HUES6 (cell line): ENCODE data around the gene ERAL1.
"Not testable (repeated sequence)": the region's sequence is repeated elsewhere in the genome, so short reads cannot be mapped to it uniquely, and the experiment has no call there.

Experiments used
- H3K27ac ChIP-seq: 2 replicates; pipeline ENCODE4 v1.7.0; 2013; ENCODE audit warnings: low read depth, mild to moderate bottlenecking, low read length, inconsistent platforms
- H3K27me3 ChIP-seq: 2 replicates; pipeline ENCODE4 v1.6.1; 2013; ENCODE audit warnings: low read length; ENCODE audit not compliant: control insufficient read depth, insufficient read depth
- H3K36me3 ChIP-seq: 2 replicates; pipeline ENCODE4 v1.6.1; 2013; ENCODE audit warnings: low read length; ENCODE audit not compliant: control insufficient read depth, insufficient read depth
- H3K4me1 ChIP-seq: 2 replicates; pipeline ENCODE4 v1.6.1; 2013; ENCODE audit warnings: low read length; ENCODE audit not compliant: control insufficient read depth, insufficient read depth
- H3K4me3 ChIP-seq: 2 replicates; pipeline ENCODE4 v1.5.1; 2013; ENCODE audit warnings: low read depth, low read length
- H3K9ac ChIP-seq: one replicate; pipeline ENCODE4 v1.6.1; 2013; ENCODE audit warnings: mild to moderate bottlenecking, low read length
- H3K9me3 ChIP-seq: 2 replicates; pipeline ENCODE4 v1.6.1; 2013; ENCODE audit warnings: low read depth, low read length; ENCODE audit not compliant: control insufficient read depth, insufficient read depth

ERAL1 gene

GRCh38 chr17:28828294-28829040 lies 26.3 kb upstream of the ERAL1 start:
- H3K36me3 ChIP-seq, result 0 out of 2 replicates have a peak, but pooled peaks cover 10% of the 10 kb centered on the region
- no peaks in the 10 kb centered on the region for H3K4me1 ChIP-seq
- H3K27me3 ChIP-seq, result no peaks in the 10 kb centered on the region
- H3K27ac ChIP-seq, result no peak overlapping the region
- no peaks in the 10 kb centered on the region for H3K9me3 ChIP-seq
- H3K9ac ChIP-seq, result no peak overlapping the region
- H3K4me3 ChIP-seq, result no peak overlapping the region

GRCh38 chr17:28834420-28834819 lies 20.4 kb upstream of the ERAL1 start:
- no peak overlapping the region for H3K27ac ChIP-seq
- no peaks in the 10 kb centered on the region for H3K9me3 ChIP-seq
- H3K9ac ChIP-seq, result no peak overlapping the region
- H3K4me3 ChIP-seq, result no peak overlapping the region
- peaks cover 15% of the 10 kb centered on the region; the same call in 1 of the 2 replicates for H3K36me3 ChIP-seq
- no peaks in the 10 kb centered on the region for H3K27me3 ChIP-seq
- no peaks in the 10 kb centered on the region for H3K4me1 ChIP-seq

GRCh38 chr17:28836541-28836940 lies 18.3 kb upstream of the ERAL1 start:
- H3K4me1 ChIP-seq, H3K27ac ChIP-seq, H3K27me3 ChIP-seq, H3K36me3 ChIP-seq, H3K9me3 ChIP-seq, H3K9ac ChIP-seq, H3K4me3 ChIP-seq: not testable (repeated sequence)

- Histone ChIP-seq H3K9ac (no peak overlapping the region), H3K9me3 (no peaks in the 10 kb centered on the region), H3K27ac (no peak overlapping the region), H3K36me3 (peaks cover 3% of the 10 kb centered on the region; the same call in 1 of the 2 replicates), H3K27me3 (no peaks in the 10 kb centered on the region), H3K4me3 (no peak overlapping the region), H3K4me1 (no peaks in the 10 kb centered on the region)
Observed at GRCh38 chr17:28839221-28839620, 15.6 kb upstream of the ERAL1 start.

- Histone ChIP-seq H3K27ac (peak overlapping the region; percentile 36; the same call in 1 of the 2 replicates), H3K36me3 (no peaks in the 10 kb centered on the region), H3K27me3 (no peaks in the 10 kb centered on the region), H3K4me3 (peak overlapping the region; percentile 97), H3K9ac (peak overlapping the region; percentile 90), H3K4me1 (no peaks in the 10 kb centered on the region), H3K9me3 (no peaks in the 10 kb centered on the region)
Observed at GRCh38 chr17:28841901-28842281, 12.9 kb upstream of the ERAL1 start.

- H3K27ac ChIP-seq, result peak within 1 kb of the TSS; percentile 36; the same call in 1 of the 2 replicates
- peak within 1 kb of the TSS; percentile 90 for H3K9ac ChIP-seq
- H3K27me3 ChIP-seq, result no peaks in the 10 kb centered on the region
- H3K9me3 ChIP-seq, result no peaks in the 10 kb centered on the region
- no peaks in the 10 kb centered on the region for H3K4me1 ChIP-seq
- H3K36me3 ChIP-seq, result no peaks in the 10 kb centered on the region
- H3K4me3 ChIP-seq, result peak within 1 kb of the TSS; percentile 97
Observed at GRCh38 chr17:28842282-28843012, 12.4 kb upstream of the ERAL1 start, which contains the start of gene FAM222B. TSS of gene FAM222B (minus strand) at chr17:28842790. CDS start at chr17:28766667, 76,123 bp downstream.

GRCh38 chr17:28843816-28844148 lies 11.0 kb upstream of the ERAL1 start:
- H3K4me1 ChIP-seq, result no peaks in the 10 kb centered on the region
- H3K27me3 ChIP-seq, result no peaks in the 10 kb centered on the region
- H3K4me3 ChIP-seq, result no peak overlapping the region
- H3K9ac ChIP-seq, result no peak overlapping the region
- H3K36me3 ChIP-seq, result no peaks in the 10 kb centered on the region
- no peak overlapping the region for H3K27ac ChIP-seq
- H3K9me3 ChIP-seq, result no peaks in the 10 kb centered on the region

GRCh38 chr17:28846231-28846630 lies 8.6 kb upstream of the ERAL1 start:
- H3K27ac ChIP-seq, result no peak overlapping the region
- no peaks in the 10 kb centered on the region for H3K36me3 ChIP-seq
- H3K9ac ChIP-seq, result no peak overlapping the region
- no peaks in the 10 kb centered on the region for H3K4me1 ChIP-seq
- H3K9me3 ChIP-seq, result no peaks in the 10 kb centered on the region
- no peaks in the 10 kb centered on the region for H3K27me3 ChIP-seq
- H3K4me3 ChIP-seq, result no peak overlapping the region

GRCh38 chr17:28846699-28847098 lies 8.1 kb upstream of the ERAL1 start:
- H3K9ac ChIP-seq, H3K27me3 ChIP-seq, H3K27ac ChIP-seq, H3K4me3 ChIP-seq, H3K36me3 ChIP-seq, H3K9me3 ChIP-seq, H3K4me1 ChIP-seq: not testable (repeated sequence)

- not testable (repeated sequence) for H3K4me3 ChIP-seq, H3K9ac ChIP-seq, H3K27me3 ChIP-seq, H3K36me3 ChIP-seq, H3K4me1 ChIP-seq, H3K27ac ChIP-seq, H3K9me3 ChIP-seq
Observed at GRCh38 chr17:28848667-28849066, 6.1 kb upstream of the ERAL1 start.

GRCh38 chr17:28849281-28849680 lies 5.5 kb upstream of the ERAL1 start:
- H3K4me1 ChIP-seq, result no peaks in the 10 kb centered on the region
- no peaks in the 10 kb centered on the region for H3K27me3 ChIP-seq
- H3K9me3 ChIP-seq, result no peaks in the 10 kb centered on the region
- H3K27ac ChIP-seq, result no peak overlapping the region
- H3K36me3 ChIP-seq, result no peaks in the 10 kb centered on the region
- no peak overlapping the region for H3K4me3 ChIP-seq
- no peak overlapping the region for H3K9ac ChIP-seq
